Coronary artery (tissue), 2 donors: ENCODE data around the gene XAGE1A.
"Not testable (repeated sequence)": the region's sequence is repeated elsewhere in the genome, so short reads cannot be mapped to it uniquely, and the experiment has no call there.

Source experiments
- DNase-seq: peaks from one replicate; pipeline ENCODE4 v3.0.0-alpha.2; 2017; ENCODE audit warnings: low spot score
- H3K27ac ChIP-seq, 2 donors: fragments of 200-600 bp; sonication (generic); one replicate each; pipeline ENCODE4 v1.5.1; 2016 to 2019
- H3K4me3 ChIP-seq: fragments of 200-600 bp; sonication (generic); 2 replicates; pipeline ENCODE4 v1.5.1; 2016; ENCODE audit warnings: mild to moderate bottlenecking, moderate library complexity
- TF ChIP-seq, protein P1 (sequence below): fragments of 200-600 bp; sonication (generic); IDR thresholded peaks from one replicate; pipeline ENCODE4 v1.5.1; 2019; ENCODE audit warnings: antibody characterized with exemption

XAGE1A gene, protein sequence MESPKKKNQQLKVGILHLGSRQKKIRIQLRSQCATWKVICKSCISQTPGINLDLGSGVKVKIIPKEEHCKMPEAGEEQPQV

GRCh38 chrX:52495545-52496418 is at the start of gene XAGE1A:
TSS of gene XAGE1A (plus strand) at chrX:52495808. CDS start at chrX:52497362, 1,554 bp downstream.
- not testable (repeated sequence) for H3K4me3 ChIP-seq, H3K27ac ChIP-seq, DNase-seq

DNA sequence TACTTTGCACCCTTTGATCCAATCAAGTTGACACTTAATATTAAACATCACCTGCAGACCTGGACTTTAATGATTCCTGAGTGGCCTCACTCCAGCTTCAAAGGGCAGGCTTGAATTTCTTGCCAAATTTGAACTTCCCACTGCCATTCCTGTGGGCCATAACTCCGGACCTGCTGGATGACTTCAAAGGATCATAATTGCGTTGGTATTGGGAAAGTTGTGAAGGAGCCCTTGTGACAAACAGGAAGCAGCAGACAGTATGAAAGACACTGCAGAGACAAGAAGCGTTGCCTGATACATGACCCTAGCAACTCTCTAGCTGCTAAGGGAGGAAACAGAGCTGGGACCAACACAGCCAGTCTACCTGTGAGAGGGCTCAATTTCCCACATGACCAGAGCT is 43.6 kb upstream of the XAGE1A start:
- H3K27ac ChIP-seq, DNase-seq, H3K4me3 ChIP-seq: not testable (repeated sequence)

DNA sequence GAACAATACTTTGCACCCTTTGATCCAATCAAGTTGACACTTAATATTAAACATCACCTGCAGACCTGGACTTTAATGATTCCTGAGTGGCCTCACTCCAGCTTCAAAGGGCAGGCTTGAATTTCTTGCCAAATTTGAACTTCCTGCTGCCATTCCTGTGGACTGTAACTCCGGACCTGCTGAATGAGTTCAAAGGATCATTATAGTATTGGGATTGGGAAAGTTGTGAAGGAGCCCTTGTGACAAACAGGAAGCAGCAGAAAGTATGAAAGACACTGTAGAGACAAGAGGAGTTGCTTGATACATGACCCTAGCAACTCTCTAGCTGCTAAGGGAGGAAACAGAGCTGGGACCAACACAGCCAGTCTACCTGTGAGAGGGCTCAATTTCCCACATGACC is 24.3 kb upstream of the XAGE1A start:
- H3K4me3 ChIP-seq, result not testable (repeated sequence)

DNA sequence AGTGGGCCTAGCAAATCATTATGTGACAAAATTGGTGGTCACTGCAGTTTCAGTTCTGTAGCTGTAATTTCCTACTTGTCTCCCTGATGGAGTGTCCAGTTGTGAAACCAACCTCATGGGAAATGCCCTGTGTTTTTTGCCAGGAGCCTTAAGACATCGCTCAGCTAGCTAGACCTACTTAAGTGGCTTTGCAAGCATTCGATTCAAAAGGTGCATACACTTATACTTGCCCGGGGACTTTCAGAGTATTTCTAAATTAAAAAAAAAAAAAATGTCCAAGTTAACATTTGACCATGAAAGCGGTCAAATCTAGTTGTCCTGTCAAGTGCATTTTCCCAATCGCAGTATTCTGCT is 788 bp downstream of the XAGE1A start:
- H3K4me3 ChIP-seq, H3K27ac ChIP-seq, DNase-seq: not testable (repeated sequence)

More for the DNA sequence above, 24.3 kb upstream of the XAGE1A start:
- H3K27ac ChIP-seq, DNase-seq: not testable (repeated sequence)

DNA sequence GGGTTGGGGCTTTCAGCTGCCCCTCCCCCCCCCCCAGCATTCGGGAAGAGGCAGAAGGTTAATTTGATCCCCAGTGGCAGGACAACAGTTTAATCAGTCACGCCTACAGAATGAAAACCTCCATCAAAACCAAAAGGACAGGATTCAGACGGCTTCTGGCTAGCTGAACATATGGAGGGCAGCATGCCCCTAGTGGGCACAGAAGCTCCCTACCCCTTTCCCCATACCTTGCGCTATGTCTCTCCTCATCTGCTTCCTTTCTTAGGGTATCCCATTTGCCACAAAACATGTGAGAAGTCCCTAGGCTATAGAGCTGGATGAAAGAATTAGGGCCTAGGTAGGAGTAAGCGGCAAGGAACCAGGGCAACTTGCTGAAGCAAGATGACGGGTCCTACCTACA is 5.8 kb downstream of the XAGE1A start:
- H3K27ac ChIP-seq, H3K4me3 ChIP-seq, DNase-seq: not testable (repeated sequence)

- TF ChIP-seq, protein P1, sequence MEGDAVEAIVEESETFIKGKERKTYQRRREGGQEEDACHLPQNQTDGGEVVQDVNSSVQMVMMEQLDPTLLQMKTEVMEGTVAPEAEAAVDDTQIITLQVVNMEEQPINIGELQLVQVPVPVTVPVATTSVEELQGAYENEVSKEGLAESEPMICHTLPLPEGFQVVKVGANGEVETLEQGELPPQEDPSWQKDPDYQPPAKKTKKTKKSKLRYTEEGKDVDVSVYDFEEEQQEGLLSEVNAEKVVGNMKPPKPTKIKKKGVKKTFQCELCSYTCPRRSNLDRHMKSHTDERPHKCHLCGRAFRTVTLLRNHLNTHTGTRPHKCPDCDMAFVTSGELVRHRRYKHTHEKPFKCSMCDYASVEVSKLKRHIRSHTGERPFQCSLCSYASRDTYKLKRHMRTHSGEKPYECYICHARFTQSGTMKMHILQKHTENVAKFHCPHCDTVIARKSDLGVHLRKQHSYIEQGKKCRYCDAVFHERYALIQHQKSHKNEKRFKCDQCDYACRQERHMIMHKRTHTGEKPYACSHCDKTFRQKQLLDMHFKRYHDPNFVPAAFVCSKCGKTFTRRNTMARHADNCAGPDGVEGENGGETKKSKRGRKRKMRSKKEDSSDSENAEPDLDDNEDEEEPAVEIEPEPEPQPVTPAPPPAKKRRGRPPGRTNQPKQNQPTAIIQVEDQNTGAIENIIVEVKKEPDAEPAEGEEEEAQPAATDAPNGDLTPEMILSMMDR, result no peak
- no peak overlapping the region for H3K4me3 ChIP-seq
- peak; percentile 26 for DNase-seq
- no peak overlapping the region for H3K27ac ChIP-seq
Measured at GRCh38 chrX:52504551-52504950, 8.9 kb downstream of the XAGE1A start.

- TF ChIP-seq, protein P1, result no peak
- Histone ChIP-seq H3K27ac (no peak overlapping the region), H3K4me3 (no peak overlapping the region)
- DNase-seq, result no peak
Measured at GRCh38 chrX:52507331-52507730, 11.7 kb downstream of the XAGE1A start.

- no peak overlapping the region for H3K4me3 ChIP-seq
- peak; percentile 17 for DNase-seq
- no peak overlapping the region for H3K27ac ChIP-seq
- TF ChIP-seq, protein P1, result no peak
Measured at GRCh38 chrX:52509916-52510315, 14.3 kb downstream of the XAGE1A start.

DNA sequence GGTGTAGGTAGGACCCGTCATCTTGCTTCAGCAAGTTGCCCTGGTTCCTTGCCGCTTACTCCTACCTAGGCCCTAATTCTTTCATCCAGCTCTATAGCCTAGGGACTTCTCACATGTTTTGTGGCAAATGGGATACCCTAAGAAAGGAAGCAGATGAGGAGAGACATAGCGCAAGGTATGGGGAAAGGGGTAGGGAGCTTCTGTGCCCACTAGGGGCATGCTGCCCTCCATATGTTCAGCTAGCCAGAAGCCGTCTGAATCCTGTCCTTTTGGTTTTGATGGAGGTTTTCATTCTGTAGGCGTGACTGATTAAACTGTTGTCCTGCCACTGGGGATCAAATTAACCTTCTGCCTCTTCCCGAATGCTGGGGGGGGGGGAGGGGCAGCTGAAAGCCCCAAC is 15.5 kb downstream of the XAGE1A start:
- H3K27ac ChIP-seq, DNase-seq, H3K4me3 ChIP-seq: not testable (repeated sequence)

DNA sequence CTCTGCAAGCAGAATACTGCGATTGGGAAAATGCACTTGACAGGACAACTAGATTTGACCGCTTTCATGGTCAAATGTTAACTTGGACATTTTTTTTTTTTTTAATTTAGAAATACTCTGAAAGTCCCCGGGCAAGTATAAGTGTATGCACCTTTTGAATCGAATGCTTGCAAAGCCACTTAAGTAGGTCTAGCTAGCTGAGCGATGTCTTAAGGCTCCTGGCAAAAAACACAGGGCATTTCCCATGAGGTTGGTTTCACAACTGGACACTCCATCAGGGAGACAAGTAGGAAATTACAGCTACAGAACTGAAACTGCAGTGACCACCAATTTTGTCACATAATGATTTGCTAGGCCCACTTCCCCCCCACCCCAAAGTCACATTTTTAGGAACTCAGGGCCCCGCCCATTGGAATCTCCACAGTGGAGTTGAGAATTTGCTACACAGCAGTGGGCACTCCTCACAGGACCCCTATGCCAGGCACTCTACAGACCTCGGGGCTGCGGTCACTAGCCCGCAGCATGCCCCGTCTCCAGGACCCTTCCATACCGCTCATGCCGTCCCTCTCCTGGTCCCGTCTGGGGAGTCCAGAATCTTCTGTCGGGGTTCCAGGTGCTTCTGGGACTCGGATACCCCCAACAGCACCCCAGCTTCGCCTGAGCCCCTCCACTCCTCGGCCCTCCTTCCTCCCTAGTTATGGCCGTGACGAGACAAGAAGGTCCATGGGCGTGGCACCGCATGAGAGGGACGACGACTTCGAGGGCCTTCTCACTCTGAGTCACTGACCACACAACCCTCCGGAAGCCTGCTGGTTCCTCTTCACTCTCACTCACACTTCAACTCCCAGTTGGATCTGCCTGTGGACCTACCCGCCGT is 20.7 kb downstream of the XAGE1A start:
- not testable (repeated sequence) for H3K4me3 ChIP-seq, DNase-seq, H3K27ac ChIP-seq

DNA sequence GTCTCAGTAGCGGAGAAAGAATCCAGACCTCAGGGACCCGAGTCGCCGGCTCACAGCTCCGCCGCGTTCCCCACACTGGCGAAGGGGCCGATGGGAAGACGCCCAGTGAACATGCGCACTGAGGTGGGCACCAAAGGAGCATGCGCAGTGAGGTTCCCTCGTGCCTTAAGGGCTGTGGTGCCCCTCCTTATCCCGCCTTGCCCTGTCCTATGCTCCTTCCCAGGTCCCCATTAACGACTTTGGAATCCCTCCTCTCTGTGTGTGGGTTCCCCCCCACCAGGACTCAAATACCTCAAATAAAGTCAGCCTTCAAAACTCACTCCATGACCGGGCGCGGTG is 21.3 kb downstream of the XAGE1A start, which contains the start of gene XAGE1B:
Gene XAGE1B, minus strand, starts transcription at position 77 of the 339 bp plus-strand sequence. CDS start 1,536 bp downstream, outside the sequence.
- not testable (repeated sequence) for H3K4me3 ChIP-seq, H3K27ac ChIP-seq, DNase-seq

DNA sequence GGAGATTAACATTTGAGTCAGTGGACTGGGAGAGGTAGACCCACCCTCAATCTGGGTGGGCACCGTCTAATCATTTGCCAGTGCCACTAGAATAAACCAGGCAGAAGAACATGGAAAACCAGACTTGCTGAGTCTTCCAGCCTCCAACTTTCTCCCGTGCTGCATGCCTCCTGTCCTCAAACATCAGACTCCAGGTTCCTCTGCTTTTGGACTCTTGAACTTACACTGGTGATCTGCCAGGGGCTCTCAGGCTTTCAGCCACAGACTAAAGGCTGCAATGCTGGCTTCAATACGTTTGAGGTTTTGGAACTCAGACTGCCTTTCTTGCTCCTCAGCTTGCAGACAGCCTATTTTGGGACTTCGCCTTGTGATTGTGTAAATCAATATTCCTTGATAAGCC is 45.4 kb downstream of the XAGE1A start:
- not testable (repeated sequence) for H3K4me3 ChIP-seq, H3K27ac ChIP-seq

More for the DNA sequence above, 45.4 kb downstream of the XAGE1A start:
- DNase-seq, result not testable (repeated sequence)
